Measurements from ENCODE around the gene MED15. TPM values are rescaled to one million over a fixed set of nuclear protein-coding genes. Genes with fewer than 3 reads are reported as not detected.

The MED15 gene
- total RNA-seq, 4 donors from 2014 or later, result 33.6 to 65.1 (median 36.1) TPM

GRCh38 chr22:20486229-20486628, 21.2 kb upstream of the MED15 start:
- Histone ChIP-seq H3K27ac (no peak overlapping the region), H3K27me3 (no peaks in the 10 kb centered on the region), H3K36me3 (no peaks in the 10 kb centered on the region), H3K9me3 (no peaks in the 10 kb centered on the region), H3K4me3 (replicated peaks in 1 of 3) (no peak overlapping the region), H3K4me1 (no peaks in the 10 kb centered on the region)
- WGBS, 2 donors, result 91 to 98% methylated on average over 2 of the region's 2 CpGs
- no peak for DNase-seq
- intact Hi-C loops (cut with DNase I), result no loop called here
- no peak for TF ChIP-seq POLR2A (IDR thresholded peaks at IDR 0.05)
- no peak for TF ChIP-seq CTCF (IDR thresholded peaks at IDR 0.05)

- no peak for DNase-seq
- Histone ChIP-seq H3K36me3 (no peaks in the 10 kb centered on the region), H3K4me1 (no peaks in the 10 kb centered on the region), H3K9me3 (no peaks in the 10 kb centered on the region), H3K27ac (no peak overlapping the region), H3K27me3 (no peaks in the 10 kb centered on the region), H3K4me3 (replicated peaks in 1 of 3) (no peak overlapping the region)
- TF ChIP-seq POLR2A (IDR thresholded peaks at IDR 0.05) (no peak), CTCF (IDR thresholded peaks at IDR 0.05) (no peak)
- WGBS, 2 donors, result 100% methylated on average over 2 of the region's 2 CpGs
- intact Hi-C loops (cut with DNase I), result no loop called here
Measured at GRCh38 chr22:20487715-20488114, 19.7 kb upstream of the MED15 start.

GRCh38 chr22:20488946-20489345, 18.5 kb upstream of the MED15 start:
- Histone ChIP-seq H3K4me3 (replicated peaks in 1 of 3) (no peak overlapping the region), H3K4me1 (peaks cover 0 to 7% of the 10 kb centered on the region in 2 donors), H3K27ac (no peak overlapping the region), H3K36me3 (no peaks in the 10 kb centered on the region), H3K9me3 (no peaks in the 10 kb centered on the region), H3K27me3 (no peaks in the 10 kb centered on the region)
- DNase-seq, result no peak
- intact Hi-C loops (cut with DNase I), result no loop called here
- WGBS, 2 donors, result 70 to 83% methylated on average over 3 to 8 of the region's 11 CpGs
- TF ChIP-seq CTCF (IDR thresholded peaks at IDR 0.05) (no peak), POLR2A (IDR thresholded peaks at IDR 0.05) (no peak)

GRCh38 chr22:20490183-20490940, 17.0 kb upstream of the MED15 start:
- Histone ChIP-seq H3K9me3 (no peaks in the 10 kb centered on the region), H3K4me3 (replicated peaks in 1 of 3) (no peak overlapping the region), H3K27me3 (no peaks in the 10 kb centered on the region), H3K4me1 (peaks cover 4 to 12% of the 10 kb centered on the region in 2 donors), H3K27ac (no peak overlapping the region), H3K36me3 (no peaks in the 10 kb centered on the region)
- TF ChIP-seq CTCF (IDR thresholded peaks at IDR 0.05), result no peak
- WGBS, 2 donors, result 92 to 97% methylated on average over 6 of the region's 6 CpGs
- intact Hi-C loops (cut with DNase I), result no loop called here
- DNase-seq, result no peak

- WGBS, 2 donors, result 93 to 95% methylated on average over 1 of the region's 1 CpG
- TF ChIP-seq POLR2A (IDR thresholded peaks at IDR 0.05) (no peak), CTCF (IDR thresholded peaks at IDR 0.05) (no peak)
- no peaks in the 10 kb centered on the region for H3K36me3 ChIP-seq
- intact Hi-C loops (cut with DNase I), result no loop called here
- H3K9me3 ChIP-seq, result no peaks in the 10 kb centered on the region
- no peak overlapping the region for H3K27ac ChIP-seq
- H3K27me3 ChIP-seq, result no peaks in the 10 kb centered on the region
- no peak for DNase-seq
- peaks cover 4 to 12% of the 10 kb centered on the region in 2 donors for H3K4me1 ChIP-seq
- no peak overlapping the region for H3K4me3 ChIP-seq (replicated peaks in 1 of 3)
Measured at GRCh38 chr22:20490941-20491307, 16.5 kb upstream of the MED15 start.
